ENCODE data around the gene CSPG4.
"Not testable (repeated sequence)": the region's sequence is repeated elsewhere in the genome, so short reads cannot be mapped to it uniquely, and the experiment has no call there.

The CSPG4 gene

GRCh38 chr15:75688278-75688557, 24.4 kb downstream of the CSPG4 start:
- DNase-seq (ENCODE audit: low read depth), result no peak

DNA sequence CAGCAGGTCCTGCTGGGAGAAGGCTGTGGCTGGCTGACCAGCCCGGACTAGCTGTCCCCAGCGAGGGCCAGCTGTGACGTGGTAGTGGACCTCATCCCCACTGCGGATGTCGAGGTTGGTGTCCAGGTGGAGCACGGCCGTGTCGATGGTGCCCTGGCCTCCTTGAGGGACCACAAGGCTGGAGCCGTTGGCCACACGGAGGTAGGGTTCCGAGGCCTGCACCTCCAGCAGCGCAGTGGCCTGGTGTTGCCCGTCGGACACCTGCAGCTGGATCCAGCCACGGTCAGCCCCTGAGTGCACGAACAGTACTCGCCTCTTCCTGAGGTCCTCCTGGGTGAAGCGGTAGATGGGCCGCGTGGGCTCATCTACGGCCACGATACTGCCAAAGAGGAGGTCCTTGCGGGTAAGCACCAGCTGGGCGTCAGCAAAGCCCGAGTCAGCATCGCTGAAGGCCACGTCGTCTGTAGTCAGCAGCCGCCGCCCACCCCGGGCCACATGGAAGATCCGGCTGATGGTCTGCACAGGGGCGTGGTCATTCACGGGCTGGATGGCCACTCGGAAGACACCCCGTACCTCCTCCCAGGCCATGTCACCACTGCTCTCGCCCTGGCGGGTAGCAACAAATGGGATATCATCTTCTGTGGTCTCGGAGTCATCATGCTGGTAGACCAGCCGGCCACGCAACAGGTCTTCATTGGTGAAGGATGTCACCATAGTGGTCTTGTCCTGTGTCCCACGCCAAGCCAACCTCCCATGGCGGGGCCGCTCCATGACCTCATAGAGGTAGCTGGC, 25.0 kb downstream of the CSPG4 start:
- DNase-seq (ENCODE audit: low read depth), result no peak

DNA sequence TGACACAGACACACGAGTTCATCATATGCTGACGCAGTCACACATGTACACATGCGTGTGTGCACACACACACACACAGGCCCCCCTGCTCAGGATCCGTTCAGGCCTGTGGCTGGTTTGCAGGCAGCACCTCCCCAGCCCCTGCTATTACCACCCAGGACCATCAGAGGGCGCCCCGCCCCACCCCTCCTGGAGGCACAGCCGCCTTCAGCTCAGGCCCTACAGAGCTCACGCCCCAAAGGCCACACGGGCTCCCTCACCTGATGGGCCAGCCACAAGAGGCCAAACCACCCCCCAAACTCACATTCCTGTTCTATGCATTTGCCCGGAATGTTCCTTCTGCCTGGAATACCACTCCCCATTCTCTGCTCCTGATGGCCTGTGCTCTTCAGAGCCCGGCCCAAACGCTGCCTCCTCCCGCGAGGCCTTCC, 26.4 kb downstream of the CSPG4 start:
- DNase-seq (ENCODE audit: low read depth), result not testable (repeated sequence)

- DNase-seq (ENCODE audit: low read depth), result no peak
Observed at GRCh38 chr15:75685195-75685594, 27.5 kb downstream of the CSPG4 start.

GRCh38 chr15:75684648-75685047, 28.0 kb downstream of the CSPG4 start:
- DNase-seq (ENCODE audit: low read depth), result no peak

GRCh38 chr15:75683646-75684312, 28.9 kb downstream of the CSPG4 start:
- not testable (repeated sequence) for DNase-seq (ENCODE audit: low read depth)

GRCh38 chr15:75682181-75683135, 30.2 kb downstream of the CSPG4 start:
- DNase-seq (ENCODE audit: low read depth), result no peak

DNA sequence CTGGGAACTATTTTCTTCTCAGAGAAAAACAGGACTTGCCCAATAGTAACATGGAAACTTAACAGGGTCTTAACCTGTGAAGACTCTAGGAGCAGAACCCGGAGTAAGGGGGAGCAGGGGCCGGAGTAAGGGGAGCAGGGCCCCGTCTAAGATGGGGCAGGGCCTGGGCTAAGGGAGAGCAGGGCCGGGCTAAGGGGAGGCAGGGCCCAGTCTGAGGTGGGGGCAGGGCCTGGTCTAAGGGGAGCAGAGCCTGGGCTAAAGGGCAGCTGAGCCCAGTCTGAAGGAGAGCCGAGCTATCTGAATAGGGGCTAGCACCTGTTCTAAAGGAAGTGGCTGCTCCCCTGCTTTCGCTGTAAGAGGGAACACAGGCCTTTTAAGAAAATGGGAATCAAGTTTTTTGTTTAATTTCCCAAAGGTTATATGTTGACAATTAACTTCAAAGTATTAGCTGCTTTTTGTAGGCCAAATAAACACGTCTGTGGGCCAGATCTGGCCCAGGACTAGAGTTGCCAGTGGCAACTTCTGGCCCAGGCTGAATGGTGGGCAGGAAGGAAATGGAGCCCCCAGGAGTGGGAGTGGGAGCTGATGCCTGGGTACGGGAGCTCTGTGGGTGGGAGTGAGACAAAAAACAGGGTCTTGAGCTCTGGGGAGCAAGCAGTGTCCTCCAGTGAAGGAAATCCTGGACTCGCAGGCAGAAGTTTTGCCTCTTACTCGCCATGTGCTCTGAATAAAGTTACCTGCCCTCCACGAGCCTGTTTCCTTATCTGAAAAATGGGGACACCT, 32.5 kb downstream of the CSPG4 start:
- DNase-seq (ENCODE audit: low read depth), result no peak

DNA sequence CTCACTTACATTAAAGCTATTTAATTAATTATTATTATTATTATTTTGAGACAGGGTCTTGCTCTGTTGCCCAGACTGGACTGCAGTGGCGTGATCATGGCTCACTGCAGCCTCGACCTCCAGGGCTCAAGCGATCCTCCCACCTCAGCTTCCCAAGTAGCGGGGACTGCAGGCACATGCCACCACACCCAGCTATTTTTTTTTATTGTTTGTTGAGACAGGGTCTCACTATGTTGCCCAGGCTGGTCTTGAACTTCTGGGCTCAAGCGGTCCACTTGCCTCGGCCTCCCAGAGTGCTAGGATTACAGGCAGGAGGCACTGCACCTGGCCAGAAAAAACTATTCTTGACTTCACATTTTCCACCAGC, 34.3 kb downstream of the CSPG4 start:
- DNase-seq (ENCODE audit: low read depth), result not testable (repeated sequence)

DNA sequence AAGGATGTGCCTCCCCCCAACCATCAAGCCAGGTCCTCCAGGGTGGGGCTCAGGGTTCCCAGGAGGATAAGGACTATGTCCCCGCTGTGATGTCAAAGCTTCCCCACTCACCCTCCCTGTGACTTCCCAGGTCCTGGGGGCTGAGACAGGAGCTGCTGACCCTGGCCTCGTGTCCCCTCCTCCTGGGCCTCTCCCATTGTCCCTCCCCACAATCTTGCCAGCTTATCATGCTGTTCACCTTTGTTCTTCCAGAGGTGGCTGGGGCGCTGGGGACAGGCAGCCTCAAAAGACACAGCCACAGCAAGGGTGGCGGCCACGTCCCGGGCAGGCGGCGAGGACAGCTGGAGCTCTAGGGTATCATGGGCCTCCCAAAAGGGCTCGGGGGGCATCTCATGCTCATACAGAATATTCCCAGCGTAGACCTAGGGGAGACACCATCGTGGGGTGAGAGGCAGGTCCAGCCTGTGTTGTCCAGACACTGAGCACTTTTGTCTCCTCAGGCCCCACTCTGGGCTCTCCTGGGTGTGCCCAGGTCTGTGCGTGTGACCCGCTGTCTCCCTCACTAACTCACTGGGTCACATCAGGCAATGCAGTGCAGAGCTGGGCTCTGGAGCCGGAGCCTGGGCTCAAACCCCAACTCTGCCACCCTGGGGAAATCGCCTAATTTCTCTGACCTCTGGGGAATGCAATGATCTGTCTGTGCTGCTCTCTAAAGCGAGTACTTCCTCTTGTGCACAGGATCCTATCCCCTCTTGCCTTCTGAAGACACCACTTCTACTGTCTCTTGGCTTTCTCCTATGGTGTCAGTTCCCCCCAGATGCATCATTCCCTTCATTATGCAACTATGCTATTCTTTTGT, 35.0 kb downstream of the CSPG4 start:
- no peak for DNase-seq (ENCODE audit: low read depth)

DNA sequence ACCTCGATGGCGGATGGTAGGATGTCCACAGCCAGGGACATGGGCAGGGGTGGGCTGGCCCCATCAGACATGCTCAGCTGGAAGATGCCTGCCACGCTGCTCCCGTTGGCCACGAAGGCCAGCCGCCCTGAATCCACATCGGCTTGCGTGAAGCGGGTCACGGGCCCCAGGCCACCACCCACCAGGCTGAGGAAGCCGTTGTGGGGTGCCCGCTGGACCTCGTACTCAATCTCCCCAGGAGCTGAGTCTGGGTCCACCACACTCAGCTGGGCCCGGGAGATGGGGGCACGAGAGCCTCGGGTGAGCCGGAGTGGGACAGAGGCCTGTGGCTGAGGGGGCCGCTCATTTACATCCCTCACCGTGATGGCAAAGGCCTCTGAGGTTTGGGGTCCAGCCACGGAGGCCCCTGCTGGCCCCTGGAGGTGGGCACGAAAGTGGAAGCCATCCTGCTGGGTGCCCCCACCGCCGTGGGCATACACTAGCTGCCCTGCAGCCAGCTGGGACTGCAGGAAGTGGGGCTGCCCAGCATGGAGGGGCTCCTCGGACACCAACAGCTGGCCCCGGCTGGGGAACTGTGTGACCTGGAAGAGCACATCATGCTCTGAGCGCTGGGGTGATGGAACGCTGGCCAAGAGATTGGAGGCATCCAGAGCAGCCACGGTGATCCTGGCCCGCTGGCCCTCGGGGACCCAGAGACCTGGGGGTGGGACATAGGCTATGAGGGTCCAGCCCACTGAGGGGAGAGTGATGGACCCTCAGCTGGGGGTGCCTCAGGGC, 35.8 kb downstream of the CSPG4 start:
- no peak for DNase-seq (ENCODE audit: low read depth)

GRCh38 chr15:75675579-75676404, 36.9 kb downstream of the CSPG4 start:
- DNase-seq (ENCODE audit: low read depth), result no peak

DNA sequence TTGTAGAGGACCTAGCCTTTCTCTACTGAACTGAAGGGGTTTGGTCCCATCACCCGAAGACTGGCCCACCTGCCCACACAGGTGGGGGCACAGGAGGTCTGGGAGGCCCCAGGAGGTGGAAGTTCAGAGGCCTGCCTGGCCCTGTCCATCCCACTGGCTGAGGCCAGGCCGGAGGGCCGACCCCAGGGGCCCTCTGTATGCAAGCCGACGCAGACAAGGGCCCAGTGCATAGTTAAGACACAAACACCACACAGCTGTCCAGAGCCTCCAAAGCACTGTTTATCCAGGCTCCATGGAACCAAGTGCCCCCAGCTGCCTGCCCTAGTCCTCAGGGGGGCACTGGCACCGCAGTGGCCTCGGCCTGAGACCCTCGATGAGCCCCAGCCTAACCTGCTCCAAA, 38.3 kb downstream of the CSPG4 start:
- no peak for DNase-seq (ENCODE audit: low read depth)

DNA sequence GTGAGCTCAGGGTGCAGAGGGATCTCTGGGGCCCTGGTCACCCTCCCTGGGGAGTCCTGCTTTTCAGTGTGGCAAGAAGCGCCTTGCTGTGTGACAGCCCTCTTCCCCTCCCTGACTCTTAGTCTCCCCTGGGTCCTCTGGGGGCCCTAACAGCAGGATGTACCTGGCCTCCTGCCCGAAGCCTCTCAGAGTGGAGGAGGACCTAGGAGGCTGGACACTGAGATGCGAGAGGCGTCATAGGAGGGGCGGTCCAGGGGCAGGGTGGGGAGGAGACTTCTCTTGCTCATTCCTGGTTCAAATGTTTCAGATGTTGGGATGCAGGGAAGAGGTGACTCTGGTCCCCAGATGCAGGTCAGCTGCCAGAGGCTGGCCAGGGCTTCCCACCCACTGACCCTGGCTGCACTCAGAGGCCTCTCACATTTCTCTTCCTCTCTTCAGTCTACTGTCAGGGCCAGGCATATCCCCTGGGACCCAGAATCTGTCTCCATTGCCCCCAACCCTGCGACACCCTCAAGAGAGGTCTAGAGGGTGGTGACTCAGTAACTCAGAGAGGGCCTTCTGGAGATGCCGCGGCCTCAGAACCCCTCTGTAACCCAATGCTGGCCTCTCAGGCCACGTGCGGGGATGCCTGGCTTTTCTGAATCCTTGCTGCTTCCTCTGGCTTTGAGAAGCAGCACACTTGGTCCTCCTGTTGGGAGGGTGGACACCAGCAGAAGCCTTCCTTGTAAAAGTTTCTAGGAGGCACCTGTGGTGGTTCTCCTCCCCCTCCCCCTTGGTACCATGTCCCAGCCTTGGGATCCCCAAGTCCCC, 39.0 kb downstream of the CSPG4 start:
- DNase-seq (ENCODE audit: low read depth), result peak; percentile 61

DNA sequence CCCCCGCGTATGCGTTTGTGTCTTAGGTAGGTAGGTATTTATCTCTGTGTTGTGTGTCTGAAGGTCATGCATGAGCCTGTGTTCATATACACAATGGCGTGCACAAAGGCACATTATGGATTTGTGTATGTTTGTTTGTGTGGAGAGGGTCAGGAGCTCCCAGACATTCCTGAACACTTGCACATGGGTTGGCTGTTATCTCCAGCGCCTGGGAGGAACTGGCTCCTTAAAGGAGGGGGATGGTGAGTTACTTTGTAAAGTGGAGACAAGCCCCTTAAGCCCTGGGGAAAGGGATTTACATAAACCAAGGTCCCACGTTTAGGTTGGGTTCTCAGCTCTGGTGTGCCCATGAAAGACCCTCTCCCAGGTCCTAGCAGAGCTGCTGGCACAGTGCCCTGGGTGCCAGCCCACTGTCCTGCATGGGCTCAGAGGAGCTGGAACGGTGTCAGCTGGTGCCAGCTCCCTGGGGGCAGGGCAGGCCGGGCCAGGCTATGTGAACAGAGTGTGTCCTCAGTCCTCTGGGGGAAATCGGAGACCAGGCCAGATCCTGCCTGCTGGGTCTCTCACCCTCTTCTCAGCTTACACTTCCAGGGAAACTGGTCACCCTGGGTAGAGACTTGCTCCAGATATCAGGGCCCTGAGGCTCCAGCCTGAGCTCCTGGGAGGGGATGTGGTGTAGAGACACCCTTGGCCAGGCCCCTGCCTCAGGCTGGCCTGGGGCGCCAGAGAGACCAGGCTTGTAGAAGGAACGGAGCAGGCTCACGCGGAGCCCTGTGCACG, 39.8 kb downstream of the CSPG4 start:
- DNase-seq (ENCODE audit: low read depth), result no peak

DNA sequence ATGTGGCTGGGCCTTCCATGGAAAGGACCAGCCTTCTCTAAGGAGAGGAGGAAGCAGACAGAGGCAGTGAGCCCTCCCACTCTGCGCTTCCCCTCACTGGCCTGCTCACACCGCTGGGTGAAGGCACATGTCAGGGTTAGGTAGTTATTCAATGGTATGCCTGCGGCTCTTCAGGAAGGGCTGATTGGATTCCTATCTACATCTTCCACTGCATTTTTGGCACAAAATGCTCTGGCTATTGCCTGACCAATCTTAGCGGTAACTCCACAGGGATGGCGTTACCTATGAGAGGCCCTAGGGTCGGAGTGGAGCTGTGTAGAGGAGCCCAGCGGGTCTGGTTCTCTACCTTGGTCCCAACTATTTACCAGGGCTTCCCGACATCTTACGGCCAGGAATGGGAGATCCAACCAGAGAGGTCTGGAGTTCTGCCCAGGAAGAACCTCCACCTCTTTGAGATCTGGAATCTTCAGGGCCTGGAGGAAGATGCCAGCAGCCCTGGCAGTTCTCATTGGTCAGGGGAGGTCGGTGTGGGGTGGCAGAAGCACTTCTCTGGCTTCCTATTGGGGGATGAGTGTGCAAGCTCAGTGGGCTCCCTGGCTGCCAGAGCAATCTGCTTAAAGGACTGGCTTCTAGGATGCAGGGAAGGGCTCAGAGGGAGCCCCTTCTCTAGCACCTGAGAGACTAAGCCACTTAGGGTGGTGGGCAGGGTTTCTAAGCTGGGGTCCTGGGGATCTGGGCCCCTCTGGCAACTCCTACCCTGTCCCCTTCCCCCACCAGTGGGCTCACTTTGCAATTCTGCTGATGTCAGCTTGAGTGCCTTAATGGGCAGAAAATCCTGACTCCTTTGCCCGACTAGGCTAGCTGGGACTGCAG, 40.7 kb downstream of the CSPG4 start:
- DNase-seq (ENCODE audit: low read depth), result no peak

GRCh38 chr15:75669879-75670212, 42.8 kb downstream of the CSPG4 start:
- DNase-seq (ENCODE audit: low read depth), result no peak

Measured in GM04503 (cell line).